SK-N-SH (cell line): ENCODE measurements around the gene TIMP2. TPM values are rescaled to one million over a fixed set of nuclear protein-coding genes. Genes with fewer than 3 reads are reported as not detected.

ENCODE experiments used
- CTCF ChIA-PET: fragments of 300-600, 350-600 bp; formaldehyde crosslinking; extraction: SDS; loops from one replicate; lab custom pipeline; 2021; lab: Yijun Ruan, JAX
- POLR2A ChIA-PET: fragments of 350-600 bp; sonication (Branson Sonifier 250); formaldehyde crosslinking; extraction: SDS; loops from one replicate; lab custom pipeline; 2020; ENCODE audit warnings: antibody characterized with exemption, inconsistent platforms; lab: Yijun Ruan, JAX
- DNase-seq: peaks from one replicate; pipeline ENCODE4 v3.0.0; 2012
- H2AFZ ChIP-seq: fragments of 200-600 bp; sonication (generic); 2 replicates; pipeline ENCODE4 v1.8.1; 2016; ENCODE audit warnings: antibody characterized with exemption, mild to moderate bottlenecking, low read depth
- H3F3A ChIP-seq: fragments of 200-600 bp; sonication (generic); replicated peaks from 2 replicates; pipeline ENCODE3; 2016; ENCODE audit warnings: antibody characterized with exemption, mild to moderate bottlenecking; ENCODE audit not compliant: insufficient read depth
- H3K27ac ChIP-seq, 2 experiments: fragments of 200-500 bp in 1 of 2; fragments of 200-600 bp in 1 of 2; sonication (Bioruptor generic) in 1 of 2; sonication (generic), shearing (Covaris generic) in 1 of 2; 2 replicates each; pipeline versions ENCODE4 v1.5.1 to v1.6.1; 2014 to 2016; ENCODE audit warnings: low read depth in 2 of 2, inconsistent platforms in 1 of 2, low read length in 1 of 2, mild to moderate bottlenecking in 1 of 2, mixed read lengths in 1 of 2
- H3K27me3 ChIP-seq: fragments of 200-600 bp; sonication (generic), shearing (Covaris generic); 2 replicates; pipeline ENCODE4 v1.6.1; 2016; ENCODE audit warnings: mixed run types; ENCODE audit not compliant: insufficient read depth
- H3K36me3 ChIP-seq, 2 experiments: fragments of 200-500 bp in 1 of 2; fragments of 200-600 bp in 1 of 2; sonication (Bioruptor generic) in 1 of 2; sonication (generic) in 1 of 2; replicated peaks in 1 of 2; 2 replicates each; pipeline versions ENCODE3 to v1.5.1; 2014 to 2016; ENCODE audit warnings: low read length in 1 of 2, mild to moderate bottlenecking in 1 of 2; ENCODE audit not compliant: insufficient read depth in 2 of 2, control insufficient read depth in 1 of 2
- H3K4me1 ChIP-seq, 2 experiments: fragments of 200-500 bp in 1 of 2; fragments of 200-600 bp in 1 of 2; sonication (Bioruptor generic) in 1 of 2; sonication (generic), shearing (Covaris generic) in 1 of 2; 2 replicates each; pipeline versions ENCODE4 v1.5.1 to v1.6.1; 2014 to 2016; ENCODE audit warnings: low read depth in 1 of 2, low read length in 1 of 2, mixed run types in 1 of 2; ENCODE audit not compliant: insufficient read depth in 2 of 2, control insufficient read depth in 1 of 2
- H3K4me2 ChIP-seq: fragments of 200-600 bp; sonication (generic), shearing (Covaris generic); 2 replicates; pipeline ENCODE4 v1.6.1; 2017; ENCODE audit warnings: mixed run types
- H3K4me3 ChIP-seq, 2 experiments: fragments of 200-500 bp in 1 of 2; fragments of 200-600 bp in 1 of 2; sonication (Bioruptor generic) in 1 of 2; sonication (generic), shearing (Covaris generic) in 1 of 2; 2 replicates each; pipeline versions ENCODE4 v1.5.1 to v1.8.1; 2014 to 2016; ENCODE audit warnings: low read depth in 2 of 2, inconsistent platforms in 1 of 2, low read length in 1 of 2, mild to moderate bottlenecking in 1 of 2, mixed read lengths in 1 of 2, moderate library complexity in 1 of 2
- H3K79me2 ChIP-seq: fragments of 200-600 bp; sonication (generic); 2 replicates; pipeline ENCODE4 v1.8.1; 2017; ENCODE audit warnings: mild to moderate bottlenecking; ENCODE audit not compliant: insufficient read depth
- H3K9ac ChIP-seq: fragments of 200-600 bp; sonication (generic); 2 replicates; pipeline ENCODE4 v1.6.1; 2017; ENCODE audit warnings: mixed run types
- H3K9me2 ChIP-seq: fragments of 200-600 bp; sonication (generic); 2 replicates; pipeline ENCODE4 v1.6.1; 2017; ENCODE audit warnings: mixed run types
- H3K9me3 ChIP-seq: fragments of 200-600 bp; sonication (generic); 2 replicates; pipeline ENCODE4 v1.6.1; 2017; ENCODE audit warnings: mixed run types, mild to moderate bottlenecking, moderate library complexity
- H4K20me1 ChIP-seq: fragments of 200-600 bp; sonication (generic); 2 replicates; pipeline ENCODE4 v1.6.1; 2017; ENCODE audit warnings: mild to moderate bottlenecking, mixed run types; ENCODE audit not compliant: insufficient read depth
- CHD2 ChIP-seq: fragments of 150-350 bp; IDR thresholded peaks from 2 replicates; pipeline ENCODE4 v1.6.1; 2018; ENCODE audit warnings: low read length; ENCODE audit not compliant: partially characterized antibody
- EZH2phosphoT487 ChIP-seq: fragments of 200-600 bp; sonication (generic); IDR thresholded peaks from 2 replicates; pipeline ENCODE4 v1.6.1; 2017; ENCODE audit warnings: low read depth, mixed run types, mild to moderate bottlenecking, antibody characterized with exemption, moderate library complexity, borderline replicate concordance
- FOXJ3 ChIP-seq: sonication (generic); formaldehyde crosslinking; IDR thresholded peaks from 2 replicates; pipeline ENCODE4 v1.5.1; 2020; ENCODE audit warnings: mild to moderate bottlenecking, missing genetic modification reagents
- FOXM1 ChIP-seq: IDR thresholded peaks from 2 replicates; pipeline ENCODE4 v1.4.0; 2012; ENCODE audit warnings: low read depth, mild to moderate bottlenecking
- GATA2 ChIP-seq: sonication (generic); formaldehyde crosslinking; IDR thresholded peaks from 2 replicates; pipeline ENCODE4 v1.5.0; 2020; ENCODE audit warnings: mild to moderate bottlenecking, missing genetic modification reagents
- JUND ChIP-seq: IDR thresholded peaks from 2 replicates; pipeline ENCODE4 v1.4.0; 2012
- MAX ChIP-seq: IDR thresholded peaks from 2 replicates; pipeline ENCODE4 v1.4.0; 2012; ENCODE audit warnings: low read depth
- NFIC ChIP-seq: IDR thresholded peaks from 2 replicates; pipeline ENCODE4 v1.4.0; 2012; ENCODE audit warnings: borderline replicate concordance
- NRF1 ChIP-seq: IDR thresholded peaks from 2 replicates; pipeline ENCODE4 v1.6.1; 2012; ENCODE audit warnings: low read depth, mild to moderate bottlenecking, low read length
- RAD21 ChIP-seq: IDR thresholded peaks from 2 replicates; pipeline ENCODE4 v1.6.1; 2012; ENCODE audit warnings: mild to moderate bottlenecking, low read length
- RCOR1 ChIP-seq: fragments of 150-350 bp; IDR thresholded peaks from 2 replicates; pipeline ENCODE4 v1.6.1; 2017; ENCODE audit warnings: antibody characterized with exemption, low read length
- RFX5 ChIP-seq: IDR thresholded peaks from 2 replicates; pipeline ENCODE4 v1.6.1; 2012; ENCODE audit warnings: mild to moderate bottlenecking, improper control_type of control experiment, low read length
- SIN3A ChIP-seq: IDR thresholded peaks from 2 replicates; pipeline ENCODE4 v1.6.1; 2012; ENCODE audit warnings: low read depth, mild to moderate bottlenecking, low read length, moderate library complexity, borderline replicate concordance
- SMC3 ChIP-seq: IDR thresholded peaks from 2 replicates; pipeline ENCODE4 v1.6.1; 2012; ENCODE audit warnings: low read depth, low read length, improper control_type of control experiment
- USF1 ChIP-seq: IDR thresholded peaks from 2 replicates; pipeline ENCODE4 v1.4.0; 2012; ENCODE audit warnings: low read depth, borderline replicate concordance
- USF2 ChIP-seq: fragments of 150-350 bp; IDR thresholded peaks from 2 replicates; pipeline ENCODE4 v1.6.1; 2017; ENCODE audit warnings: antibody characterized with exemption, low read length, low read depth, borderline replicate concordance
- WGBS: methylation state at CpG from one replicate; pipeline ENCODE4 v1.1.6; 2017; ENCODE audit warnings: low lambda C conversion rate; 5-methylcytosine and 5-hydroxymethylcytosine counted together
- polyA plus RNA-seq, 3 experiments: library from polyadenylated mRNA; depleted of rRNA; stranded (reverse); fragments of >200 nt; gene quantifications; 2 replicates each; pipeline ENCODE4 v1.2.3, GENCODE V29; 2012

The TIMP2 gene
- polyA plus RNA-seq, 1 of the 3 experiments (the other 2 are of a cell fraction), result 441 TPM

- CTCF ChIA-PET, result interaction anchor here (0.8 to 3.1 kb wide), 4 partner anchors 26 to 326 kb away, joined by 3 to 7 read pairs (median 4); no protein-coding TSS in a partner anchor
- Histone ChIP-seq H3K9me2 (no peaks in the 10 kb centered on the region), H3K9me3 (no peaks in the 10 kb centered on the region), H2AFZ (no peak overlapping the region), H3F3A (peaks cover 16% of the 10 kb centered on the region), H3K27ac (peak overlapping the region; percentile 11 to 24), H3K79me2 (peaks cover 31% of the 10 kb centered on the region), H4K20me1 (peaks cover 2% of the 10 kb centered on the region; the same call in 1 of the 2 replicates), H3K9ac (no peak overlapping the region), H3K4me2 (no peak overlapping the region), H3K27me3 (no peaks in the 10 kb centered on the region), H3K36me3 (peaks cover 69 to 78% of the 10 kb centered on the region in 2 experiments), H3K4me3 (no peak overlapping the region), H3K4me1 (peaks cover 19 to 23% of the 10 kb centered on the region in 2 experiments; a peak in 3 of 4 replicates)
- no peak for DNase-seq
- POLR2A ChIA-PET, result no interaction called here
- no peak for TF ChIP-seq FOXM1
- TF ChIP-seq GATA2, result no peak
- no peak for TF ChIP-seq NRF1
- no peak for TF ChIP-seq RFX5
- no peak for TF ChIP-seq USF2
- WGBS, result 92% methylated on average over 19 of the region's 19 CpGs
Measured at GRCh38 chr17:78818152-78818846, 106.9 kb downstream of the TIMP2 start.

GRCh38 chr17:78817123-78817522 is 108.1 kb downstream of the TIMP2 start:
- Histone ChIP-seq H3K27me3 (no peaks in the 10 kb centered on the region), H3K9me2 (no peaks in the 10 kb centered on the region), H3K36me3 (peaks cover 78 to 86% of the 10 kb centered on the region in 2 experiments), H2AFZ (no peak overlapping the region), H3K4me3 (no peak overlapping the region), H4K20me1 (no peaks in the 10 kb centered on the region), H3K27ac (no peak overlapping the region), H3K4me1 (peaks cover 12 to 13% of the 10 kb centered on the region in 2 experiments; a peak in 2 of 4 replicates), H3K4me2 (no peak overlapping the region), H3K9me3 (no peaks in the 10 kb centered on the region), H3F3A (peaks cover 12% of the 10 kb centered on the region), H3K79me2 (peaks cover 31% of the 10 kb centered on the region), H3K9ac (no peak overlapping the region)
- DNase-seq, result no peak
- WGBS, result 93% methylated on average over 6 of the region's 6 CpGs
- ChIA-PET CTCF (no interaction called here), POLR2A (no interaction called here)
- no peak for TF ChIP-seq RCOR1
- no peak for TF ChIP-seq EZH2phosphoT487
- TF ChIP-seq JUND, result no peak
- TF ChIP-seq FOXM1, result no peak
- no peak for TF ChIP-seq FOXJ3 (CRISPR knock-in tag)
- TF ChIP-seq CHD2, result no peak
- no peak for TF ChIP-seq USF1
- no peak for TF ChIP-seq GATA2
- TF ChIP-seq NFIC, result no peak
- TF ChIP-seq MAX, result no peak
- no peak for TF ChIP-seq RAD21
- TF ChIP-seq SMC3, result no peak
- no peak for TF ChIP-seq USF2
- no peak for TF ChIP-seq SIN3A
